ENCODE data around the gene SLC38A2.
"Not testable (repeated sequence)": the region's sequence is repeated elsewhere in the genome, so short reads cannot be mapped to it uniquely, and the experiment has no call there.

SLC38A2 gene

GRCh38 chr12:46351138-46351537 is 21.4 kb downstream of the SLC38A2 start:
- H3K27ac ChIP-seq: no peak overlapping the region
- TF ChIP-seq CTCF (IDR thresholded peaks at IDR 0.05): no peak
- H3K4me3 ChIP-seq: no peak overlapping the region
- no peak for DNase-seq (ENCODE audit: low spot score)

GRCh38 chr12:46349253-46349652 is 23.3 kb downstream of the SLC38A2 start:
- Histone ChIP-seq H3K27ac (no peak overlapping the region), H3K4me3 (no peak overlapping the region)
- DNase-seq (ENCODE audit: low spot score): no peak
- no peak for TF ChIP-seq CTCF (IDR thresholded peaks at IDR 0.05)

GRCh38 chr12:46343118-46343852 is 29.3 kb downstream of the SLC38A2 start:
- H3K4me3 ChIP-seq: no peak overlapping the region
- TF ChIP-seq CTCF (IDR thresholded peaks at IDR 0.05): no peak
- no peak overlapping the region for H3K27ac ChIP-seq
- DNase-seq (ENCODE audit: low spot score): no peak

GRCh38 chr12:46342562-46343033 is 30.0 kb downstream of the SLC38A2 start:
- no peak for DNase-seq (ENCODE audit: low spot score)
- TF ChIP-seq CTCF (IDR thresholded peaks at IDR 0.05): peak; percentile 21
- H3K27ac ChIP-seq: no peak overlapping the region
- no peak overlapping the region for H3K4me3 ChIP-seq

- no peak for DNase-seq (ENCODE audit: low spot score)
- no peak overlapping the region for H3K27ac ChIP-seq
- no peak for TF ChIP-seq CTCF (IDR thresholded peaks at IDR 0.05)
- no peak overlapping the region for H3K4me3 ChIP-seq
Measured at GRCh38 chr12:46339051-46339450, 33.5 kb downstream of the SLC38A2 start.

GRCh38 chr12:46332260-46332659 is 40.3 kb downstream of the SLC38A2 start:
- Histone ChIP-seq H3K27ac (no peak overlapping the region), H3K4me3 (no peak overlapping the region)
- DNase-seq (ENCODE audit: low spot score): no peak
- no peak for TF ChIP-seq CTCF (IDR thresholded peaks at IDR 0.05)

- not testable (repeated sequence) for H3K27ac ChIP-seq; DNase-seq (ENCODE audit: low spot score); H3K4me3 ChIP-seq
Measured at GRCh38 chr12:46325075-46325474, 47.5 kb downstream of the SLC38A2 start.

Data from coronary artery (tissue), 2 donors.